HTR-8/SVneo (cell line): ENCODE measurements around the gene ADH1C.

Experiments
- DNase-seq: peaks from one replicate; pipeline ENCODE4 v3.0.0; 2011; ENCODE audit warnings: low spot score, mixed read lengths; ENCODE audit not compliant: insufficient read length
- FAIRE-seq: peaks from 2 replicates; lab custom pipeline; 2011; peaks lifted over from hg19 to GRCh38; lab: Jason Lieb, UNC

Gene ADH1C

DNA sequence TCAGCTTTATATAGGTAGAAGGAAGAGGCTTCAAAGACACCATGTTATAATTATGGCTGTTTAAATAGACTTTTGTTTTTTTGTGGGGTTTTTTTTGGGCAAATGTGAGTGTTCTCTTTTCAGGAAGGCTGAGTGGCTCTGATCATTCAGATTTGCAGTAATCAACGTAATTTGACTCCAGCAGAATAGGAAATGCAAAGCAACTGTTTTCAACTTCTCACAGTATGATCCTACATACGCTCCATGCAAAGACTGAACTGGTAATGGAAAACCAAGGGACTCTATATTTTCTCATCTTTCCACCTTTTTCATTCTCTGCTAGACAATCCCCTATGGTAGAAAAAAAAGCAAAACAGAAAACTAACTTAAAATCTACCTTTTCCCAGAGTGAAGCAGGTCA lies 42.2 kb downstream of the ADH1C start:
- no peak for FAIRE-seq

DNA sequence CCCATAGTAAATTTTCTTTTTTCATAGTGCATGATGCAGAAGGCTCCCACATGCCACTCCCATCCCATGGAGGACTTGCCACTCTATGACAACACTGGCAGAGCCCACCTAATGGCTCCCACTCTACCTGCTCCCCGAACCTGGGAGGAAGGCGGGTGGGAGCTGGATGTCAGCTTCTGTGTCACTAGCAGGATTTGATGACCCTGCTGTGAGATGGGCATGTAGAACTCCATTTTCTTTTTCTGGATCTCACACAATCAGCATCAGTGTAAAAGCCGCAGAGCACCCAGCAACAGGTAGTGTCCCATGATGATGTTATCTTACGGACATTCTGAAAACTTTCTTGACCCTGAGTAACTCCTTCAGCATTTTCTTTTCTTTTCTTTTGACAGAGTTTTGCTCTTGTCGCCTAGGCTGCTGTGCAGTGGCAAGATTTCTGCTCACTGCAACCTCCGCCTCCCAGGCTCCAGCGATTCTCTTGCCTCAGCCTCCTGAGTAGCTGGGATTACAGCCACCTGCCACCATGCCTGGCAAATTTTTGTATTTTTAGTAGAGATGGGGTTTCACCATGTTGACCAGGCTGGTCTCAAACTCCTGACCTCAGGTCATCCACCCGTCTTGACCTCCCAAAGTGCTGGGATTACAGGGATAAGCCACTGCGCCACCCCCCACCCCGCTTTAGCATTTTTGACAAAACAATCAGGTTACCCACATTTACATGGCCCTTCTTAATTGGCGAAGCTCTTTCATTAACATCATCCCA lies 46.7 kb downstream of the ADH1C start:
- FAIRE-seq (no peak), DNase-seq (no peak)

More for the DNA sequence above, 42.2 kb downstream of the ADH1C start:
- DNase-seq: no peak

- FAIRE-seq (no peak), DNase-seq (no peak)
Measured at GRCh38 chr4:99301376-99302164, 51.0 kb downstream of the ADH1C start.

GRCh38 chr4:99300934-99301333 lies 51.6 kb downstream of the ADH1C start:
- FAIRE-seq (no peak), DNase-seq (no peak)

- FAIRE-seq: no peak
Measured at GRCh38 chr4:99293357-99293756, 59.2 kb downstream of the ADH1C start.

GRCh38 chr4:99290848-99291786 lies 61.4 kb downstream of the ADH1C start, which contains the start of gene ADH1A:
Gene ADH1A, minus strand, starts transcription at chr4:99290985. Its CDS starts 71 bp downstream, at chr4:99290914.
- no peak for FAIRE-seq
- DNase-seq: no peak

More at GRCh38 chr4:99293357-99293756, 59.2 kb downstream of the ADH1C start:
- no peak for DNase-seq
